ENCODE results near the gene LIX1. TPM values are rescaled to one million over a fixed set of nuclear protein-coding genes. Genes with fewer than 3 reads are reported as not detected.
A peak's percentile ranks its signal among the peaks of the same experiment; 100 is the strongest.
"Not testable (repeated sequence)": the region's sequence is repeated elsewhere in the genome, so short reads cannot be mapped to it uniquely, and the experiment has no call there.

LIX1 gene
- 1 to 10 TPM; 5.6 to 5.9 (median 5.7) TPM for polyA plus RNA-seq (ENCODE audit: insufficient read length in 3 of 3)

GRCh38 chr5:97142521-97143254 is at the start of gene LIX1:
LIX1 (minus strand) TSS chr5:97142611; CDS start chr5:97142576, 35 bp downstream.
- DNase-seq (ENCODE audit: low read depth in 3 of 3, low spot score in 2 of 3), result peak in 2 of 3 donors; percentile 24 to 39

- DNase-seq (ENCODE audit: low read depth in 3 of 3, low spot score in 2 of 3), result no peak
Measured at GRCh38 chr5:97191893-97192292, 49.5 kb upstream of the LIX1 start.

- DNase-seq (ENCODE audit: low read depth in 3 of 3, low spot score in 2 of 3), result not testable (repeated sequence)
Measured at GRCh38 chr5:97189523-97189922, 47.1 kb upstream of the LIX1 start.

GRCh38 chr5:97183930-97184213 is 41.5 kb upstream of the LIX1 start:
- DNase-seq (ENCODE audit: low read depth in 3 of 3, low spot score in 2 of 3), result no peak

GRCh38 chr5:97183100-97183929 is 40.9 kb upstream of the LIX1 start, which contains the start of gene RIOK2:
RIOK2 (minus strand) TSS chr5:97183247; CDS start chr5:97183191, 56 bp downstream.
- peak; percentile 92 to 100 (median 97) for DNase-seq (ENCODE audit: low read depth in 3 of 3, low spot score in 2 of 3)

GRCh38 chr5:97182571-97183099 is 40.2 kb upstream of the LIX1 start:
- no peak for DNase-seq (ENCODE audit: low read depth in 3 of 3, low spot score in 2 of 3)

GRCh38 chr5:97181856-97182545 is 39.6 kb upstream of the LIX1 start:
- no peak for DNase-seq (ENCODE audit: low read depth in 3 of 3, low spot score in 2 of 3)

GRCh38 chr5:97179457-97179856 is 37.0 kb upstream of the LIX1 start:
- not testable (repeated sequence) for DNase-seq (ENCODE audit: low read depth in 3 of 3, low spot score in 2 of 3)

- no peak for DNase-seq (ENCODE audit: low read depth in 3 of 3, low spot score in 2 of 3)
Measured at GRCh38 chr5:97172227-97172626, 29.8 kb upstream of the LIX1 start.

- DNase-seq (ENCODE audit: low read depth in 3 of 3, low spot score in 2 of 3), result no peak
Measured at GRCh38 chr5:97171703-97172102, 29.3 kb upstream of the LIX1 start.

GRCh38 chr5:97167435-97167834 is 25.0 kb upstream of the LIX1 start:
- DNase-seq (ENCODE audit: low read depth in 3 of 3, low spot score in 2 of 3), result no peak

- DNase-seq (ENCODE audit: low read depth in 3 of 3, low spot score in 2 of 3), result no peak
Measured at GRCh38 chr5:97165726-97166125, 23.3 kb upstream of the LIX1 start.

- no peak for DNase-seq (ENCODE audit: low read depth in 3 of 3, low spot score in 2 of 3)
Measured at GRCh38 chr5:97164846-97165245, 22.4 kb upstream of the LIX1 start.

GRCh38 chr5:97163790-97164285 is 21.4 kb upstream of the LIX1 start:
- no peak for DNase-seq (ENCODE audit: low read depth in 3 of 3, low spot score in 2 of 3)

GRCh38 chr5:97163360-97163764 is 21.0 kb upstream of the LIX1 start:
- no peak for DNase-seq (ENCODE audit: low read depth in 3 of 3, low spot score in 2 of 3)

GRCh38 chr5:97162045-97162444 is 19.6 kb upstream of the LIX1 start:
- peak; percentile 54 to 67 (median 57) for DNase-seq (ENCODE audit: low read depth in 3 of 3, low spot score in 2 of 3)

- no peak for DNase-seq (ENCODE audit: low read depth in 3 of 3, low spot score in 2 of 3)
Measured at GRCh38 chr5:97157689-97158088, 15.3 kb upstream of the LIX1 start.

GRCh38 chr5:97151370-97151769 is 9.0 kb upstream of the LIX1 start:
- DNase-seq (ENCODE audit: low read depth in 3 of 3, low spot score in 2 of 3), result no peak

GRCh38 chr5:97150401-97150800 is 8.0 kb upstream of the LIX1 start:
- DNase-seq (ENCODE audit: low read depth in 3 of 3, low spot score in 2 of 3), result no peak

- DNase-seq (ENCODE audit: low read depth in 3 of 3, low spot score in 2 of 3), result no peak
Measured at GRCh38 chr5:97149709-97150108, 7.3 kb upstream of the LIX1 start.

- DNase-seq (ENCODE audit: low read depth in 3 of 3, low spot score in 2 of 3), result no peak
Measured at GRCh38 chr5:97148288-97148687, 5.9 kb upstream of the LIX1 start.

Data from right renal cortex interstitium (tissue), 3 donors.